NCI-H128 (cell line): Measurements from ENCODE around the gene RIMBP2.

Experiments used
- DNase-seq: peaks from one replicate; lab custom pipeline; 2025; ENCODE audit not compliant: unreplicated experiment; lab: John Stamatoyannopoulos, UW

RIMBP2 gene

DNA sequence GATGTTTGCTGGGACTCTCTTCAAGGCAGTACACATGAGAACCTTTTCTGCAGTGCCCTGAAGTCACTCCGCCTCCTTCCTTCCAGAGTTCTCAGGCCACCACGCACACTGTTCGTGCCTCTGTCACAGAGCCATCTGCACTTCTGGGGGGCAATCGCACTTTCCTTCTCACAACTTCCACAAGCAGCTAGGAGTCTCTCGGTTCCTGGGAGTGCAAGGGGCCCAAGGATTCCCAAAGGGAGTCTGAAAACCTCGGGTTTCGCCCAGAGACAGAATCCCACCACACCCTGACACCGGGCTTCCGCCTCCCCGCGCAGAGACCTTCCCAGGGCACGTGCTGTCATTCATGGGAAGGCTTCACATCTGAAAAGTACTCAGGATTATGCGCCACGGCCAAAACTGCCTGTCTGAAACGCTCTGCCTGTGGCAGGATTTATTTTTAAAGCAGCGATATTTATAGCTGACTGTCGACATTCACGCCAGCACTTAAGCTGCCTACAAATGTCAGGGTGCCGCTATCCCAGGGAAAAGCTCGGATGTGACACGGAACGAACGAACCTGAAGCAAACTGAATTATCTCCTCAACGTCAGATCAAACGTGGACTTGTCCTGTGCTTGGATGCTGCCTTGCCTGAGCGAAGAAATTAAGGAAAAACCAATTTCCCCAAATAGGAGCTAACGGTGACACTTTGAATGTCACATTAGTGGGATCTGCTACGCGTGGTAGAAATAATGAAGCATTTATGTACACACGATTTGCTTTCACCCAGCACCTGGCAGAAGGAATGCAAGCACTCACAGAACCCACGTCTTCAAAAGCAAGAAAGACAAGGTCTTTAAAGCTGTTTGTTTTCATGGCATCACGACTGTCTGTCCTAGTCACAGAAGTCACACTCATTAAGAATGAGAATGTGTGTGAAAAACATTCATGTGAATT, 224.4 kb downstream of the RIMBP2 start:
- no peak for DNase-seq

DNA sequence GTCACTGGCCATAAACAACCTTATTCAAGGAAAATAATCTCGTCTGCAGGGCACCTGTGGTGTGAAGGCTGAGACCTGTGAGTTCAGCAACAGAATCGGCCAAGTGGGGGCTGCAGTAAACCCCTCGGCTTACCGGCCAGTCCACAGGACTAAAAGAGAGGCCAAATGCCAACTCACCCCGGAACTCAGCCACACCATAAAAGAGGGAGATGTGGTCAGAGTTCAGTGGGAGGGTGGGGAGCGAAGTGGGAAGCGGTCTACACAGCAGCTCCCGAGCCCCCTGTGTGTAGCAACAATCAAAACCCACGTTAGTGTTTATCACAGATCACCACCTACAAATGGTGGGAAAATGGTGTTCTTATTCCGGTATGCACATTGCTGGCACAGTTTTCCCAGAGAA, 225.4 kb downstream of the RIMBP2 start:
- no peak for DNase-seq

DNA sequence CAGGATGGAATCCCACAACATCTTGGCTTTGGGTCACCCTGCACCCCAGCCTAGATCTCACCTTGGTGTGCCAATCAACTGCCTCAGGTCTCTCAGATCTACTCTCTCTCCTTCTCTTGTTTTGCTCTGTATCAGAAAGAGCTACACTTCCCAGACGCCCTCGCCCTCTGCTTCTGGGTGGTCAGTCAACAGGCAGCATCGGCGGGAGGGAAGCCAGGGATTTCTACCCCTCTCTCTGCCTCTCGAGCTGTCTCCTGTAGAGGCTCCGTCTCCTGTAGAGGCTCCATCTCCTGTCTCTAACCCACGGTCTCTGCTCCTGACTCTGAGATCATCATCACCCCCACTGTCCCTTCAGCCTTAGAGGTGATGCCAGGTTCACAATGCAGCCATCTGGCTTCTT, 226.8 kb downstream of the RIMBP2 start:
- DNase-seq: no peak

GRCh38 chr12:130488358-130488710, 227.8 kb downstream of the RIMBP2 start:
- no peak for DNase-seq

GRCh38 chr12:130487636-130488357, 228.3 kb downstream of the RIMBP2 start:
- no peak for DNase-seq

DNA sequence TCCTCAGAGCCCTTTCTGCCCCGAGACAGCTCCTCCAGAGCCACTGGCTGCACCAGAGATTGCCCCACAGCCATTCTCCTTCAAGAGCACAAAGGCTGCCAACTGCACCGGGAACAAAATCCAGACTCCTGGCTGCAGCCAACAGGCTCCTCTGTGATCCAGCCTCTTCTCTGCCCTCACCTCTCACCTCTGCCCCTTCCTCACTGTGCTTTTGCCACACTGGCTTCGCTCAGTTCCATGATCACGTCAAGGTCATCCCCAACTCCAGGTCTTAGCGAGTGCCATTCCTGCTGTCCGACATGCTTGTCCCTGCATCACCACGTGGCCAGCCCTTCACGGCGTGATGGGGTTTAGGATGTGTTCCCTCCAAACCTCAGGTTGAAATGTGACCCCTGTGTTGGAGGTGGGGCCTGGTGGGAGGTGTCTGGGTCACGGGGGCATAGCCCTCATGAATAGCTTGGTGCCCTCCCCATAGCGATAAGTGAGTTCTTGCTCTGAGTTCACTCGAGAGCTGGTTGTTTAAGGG, 229.1 kb downstream of the RIMBP2 start:
- DNase-seq: no peak

DNA sequence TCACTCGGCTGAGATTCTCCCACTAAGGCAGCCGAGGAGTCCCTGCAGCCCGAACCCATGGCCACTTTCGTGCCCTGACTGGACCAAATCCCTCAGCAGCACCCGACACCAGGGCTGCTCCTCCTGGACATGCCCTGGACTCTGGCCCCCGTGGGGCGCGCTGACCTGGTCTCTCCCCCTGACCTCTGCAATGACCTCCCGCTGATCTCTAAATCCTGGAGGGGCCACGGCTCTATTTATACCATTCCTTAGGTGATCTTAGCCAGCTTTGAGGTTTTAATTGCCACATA, 230.0 kb downstream of the RIMBP2 start:
- no peak for DNase-seq

DNA sequence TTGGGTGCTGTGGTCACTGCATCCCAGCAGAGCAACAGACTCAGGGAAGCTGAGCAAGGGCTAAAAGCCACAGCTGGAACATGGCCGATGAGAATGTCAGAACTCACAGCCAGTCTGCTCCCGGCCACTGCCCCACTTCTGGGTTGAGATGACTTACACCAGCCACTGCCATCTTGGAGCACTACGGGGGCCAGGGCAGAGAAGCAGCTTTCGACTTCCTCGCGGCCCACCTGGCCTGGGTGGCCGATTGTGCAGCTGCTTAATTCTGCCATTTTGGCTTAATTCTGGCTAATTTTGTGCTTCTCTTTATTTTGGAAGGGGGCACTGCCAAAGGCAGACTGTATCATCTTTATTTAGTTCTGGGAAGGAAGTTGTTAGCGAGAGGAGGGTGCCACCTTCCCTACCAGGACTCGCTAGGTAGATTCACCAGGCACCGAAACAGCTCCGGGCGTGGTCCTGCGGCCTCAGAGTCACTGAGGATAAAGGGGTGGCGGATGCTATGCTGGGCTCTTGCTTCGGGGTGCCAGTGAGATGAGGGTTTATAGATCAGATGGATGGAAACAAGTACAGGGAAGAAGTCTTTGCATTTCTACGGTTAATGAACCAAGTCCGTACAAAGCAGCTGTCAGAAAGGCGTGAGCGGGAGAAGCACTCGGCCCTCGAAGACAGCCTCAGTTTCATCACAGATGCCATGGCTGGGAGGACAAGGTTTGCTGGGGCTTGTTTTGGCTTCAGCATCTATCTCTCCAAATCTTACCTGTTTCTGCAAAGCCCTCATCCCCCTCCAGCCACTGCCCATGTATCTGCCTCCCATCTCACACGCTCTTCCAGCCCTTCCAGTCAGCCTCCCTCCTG, 230.6 kb downstream of the RIMBP2 start:
- DNase-seq: no peak

DNA sequence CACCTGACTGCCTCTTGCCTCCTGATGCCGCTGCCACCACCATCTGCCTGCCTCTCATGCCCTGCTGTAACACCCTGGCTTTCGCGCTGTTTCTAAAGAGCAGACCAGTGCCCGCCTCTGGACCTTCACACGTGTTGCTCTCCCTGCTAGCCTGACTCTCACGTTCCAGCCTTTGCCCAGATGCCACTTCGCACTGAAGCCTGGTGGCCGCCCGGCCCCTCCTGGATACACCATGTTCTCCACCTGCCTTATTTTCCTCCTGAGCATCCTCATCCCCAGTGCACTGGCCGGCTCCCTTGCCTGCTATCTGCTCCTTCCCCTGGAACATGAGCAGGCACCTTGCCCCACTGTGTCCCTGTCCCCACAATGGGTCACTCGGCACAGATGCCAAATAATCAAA, 231.9 kb downstream of the RIMBP2 start:
- DNase-seq: no peak

DNA sequence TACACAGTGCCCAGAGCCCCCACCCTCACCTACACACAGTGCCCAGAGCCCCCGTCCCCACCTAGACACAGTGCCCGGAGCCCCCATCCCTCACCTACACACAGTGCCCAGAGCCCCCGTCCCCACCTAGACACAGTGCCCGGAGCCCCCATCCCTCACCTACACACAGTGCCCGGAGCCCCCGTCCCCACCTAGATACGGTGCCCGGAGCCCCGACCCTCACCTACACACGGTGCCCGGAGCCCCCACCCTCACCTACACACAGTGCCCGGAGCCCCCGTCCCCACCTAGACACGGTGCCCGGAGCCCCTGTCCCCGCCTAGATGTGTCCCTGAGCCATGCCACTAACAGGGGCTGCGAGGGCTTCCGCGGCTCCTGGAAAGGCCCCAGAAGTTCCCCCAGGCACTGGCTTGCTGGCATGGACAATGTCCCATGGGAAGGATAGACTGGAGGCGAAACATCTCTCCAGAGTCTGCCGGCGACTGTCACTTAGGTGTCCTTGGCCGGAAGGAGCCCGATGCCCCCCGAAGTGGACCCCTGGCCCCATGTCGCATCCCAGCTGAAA, 232.4 kb downstream of the RIMBP2 start:
- DNase-seq: no peak

GRCh38 chr12:130482448-130482847, 233.7 kb downstream of the RIMBP2 start:
- no peak for DNase-seq

GRCh38 chr12:130481392-130481879, 234.7 kb downstream of the RIMBP2 start:
- no peak for DNase-seq

- DNase-seq: no peak
Measured at GRCh38 chr12:130480887-130481286, 235.2 kb downstream of the RIMBP2 start.

DNA sequence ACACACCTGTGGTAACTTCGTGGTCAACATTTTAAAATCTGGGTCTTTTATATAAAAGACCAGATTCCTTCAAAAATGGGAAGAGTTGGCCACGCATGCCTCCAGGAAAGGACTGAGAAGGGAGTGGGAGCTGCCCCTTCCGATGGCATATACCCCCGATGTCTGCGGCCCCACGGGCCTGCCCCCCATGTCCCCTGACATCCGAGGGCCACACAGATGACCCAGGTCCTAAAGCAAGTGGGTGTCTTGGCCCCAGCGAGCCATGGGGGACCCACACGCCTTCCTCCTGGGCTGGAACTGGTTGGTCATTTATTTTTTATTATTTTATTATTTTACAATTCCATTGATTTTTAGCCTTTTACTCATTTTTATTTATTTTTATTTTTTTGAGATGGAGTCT, 235.9 kb downstream of the RIMBP2 start:
- no peak for DNase-seq

- no peak for DNase-seq
Measured at GRCh38 chr12:130479401-130480125, 236.5 kb downstream of the RIMBP2 start.

DNA sequence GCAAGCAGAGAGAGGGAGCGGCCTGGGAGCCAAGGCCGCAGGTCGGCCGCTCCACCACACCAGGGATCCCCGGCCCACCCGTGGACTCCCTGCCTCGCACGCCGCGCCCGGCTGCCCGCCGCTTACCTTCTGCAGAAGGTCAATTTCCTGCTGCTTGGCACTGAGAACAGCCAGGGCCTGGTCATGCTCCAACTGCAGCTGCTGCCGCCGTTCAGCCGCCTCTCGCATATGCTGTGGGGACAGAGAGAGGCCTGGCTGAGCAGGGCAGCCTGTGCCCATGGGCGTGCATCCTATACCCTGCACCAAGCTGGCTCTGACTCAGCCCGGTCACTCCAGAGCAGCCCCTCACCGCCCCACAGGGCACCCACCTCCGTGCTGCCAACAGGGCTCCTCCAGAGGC, 237.3 kb downstream of the RIMBP2 start:
- DNase-seq: no peak

DNA sequence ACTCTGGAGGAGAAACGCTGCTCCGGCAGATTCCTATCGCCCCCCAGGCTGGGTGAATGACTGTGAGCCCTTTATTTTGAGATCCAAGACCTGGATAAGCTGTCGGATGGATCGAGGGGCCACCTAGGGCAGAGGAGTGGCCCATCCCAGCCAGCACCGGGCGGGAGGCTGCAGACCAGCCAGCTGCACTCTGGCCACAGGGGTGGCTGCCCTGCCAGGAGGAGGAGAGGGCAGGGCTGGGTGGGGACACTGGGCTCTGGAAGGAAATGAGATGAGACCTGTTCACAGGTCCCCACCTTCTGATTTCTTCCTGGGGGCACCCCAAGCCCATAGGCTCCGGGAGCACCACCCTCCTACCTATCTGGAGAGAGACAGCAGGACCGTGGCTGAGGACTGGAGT, 238.4 kb downstream of the RIMBP2 start:
- no peak for DNase-seq

GRCh38 chr12:130477266-130477665, 238.8 kb downstream of the RIMBP2 start:
- no peak for DNase-seq

GRCh38 chr12:130476451-130477135, 239.5 kb downstream of the RIMBP2 start:
- DNase-seq: no peak
